Cardiac fibroblast (primary cell): Measurements from ENCODE around the gene PGC.

Experiments
- DNase-seq, 2 donors: peaks; one replicate each; pipeline versions ENCODE4 v3.0.0 to v3.0.0-alpha.2; 2010; ENCODE audit warnings: low read depth in 2 of 2
- H3K4me3 ChIP-seq, 2 donors: replicated peaks in 1 of 2; 1 replicate in 1 of 2; 2 replicates in 1 of 2; pipeline ENCODE4 v1.5.1; 2011; ENCODE audit warnings: low read depth in 2 of 2, low read length in 2 of 2, mild to moderate bottlenecking in 2 of 2, moderate library complexity in 1 of 2
- CTCF ChIP-seq: IDR thresholded peaks from one replicate; pipeline ENCODE4 v1.5.1; 2011; ENCODE audit warnings: low read depth, mild to moderate bottlenecking, low read length, inconsistent platforms

The PGC gene

GRCh38 chr6:41724228-41724580 lies 23.0 kb downstream of the PGC start:
- TF ChIP-seq CTCF = no peak
- no peak overlapping the region for H3K4me3 ChIP-seq
- no peak for DNase-seq

- H3K4me3 ChIP-seq = peak overlapping the region in 1 of 2 donors; percentile 41
- TF ChIP-seq CTCF = peak; percentile 15
- peak; percentile 91 to 96 for DNase-seq
Measured at GRCh38 chr6:41723530-41724227, 23.5 kb downstream of the PGC start.

- peak overlapping the region in 1 of 2 donors; percentile 41 for H3K4me3 ChIP-seq
- no peak for TF ChIP-seq CTCF
- peak in 1 of 2 donors; percentile 13 for DNase-seq
Measured at GRCh38 chr6:41722969-41723529, 24.1 kb downstream of the PGC start.

- H3K4me3 ChIP-seq = no peak overlapping the region
- DNase-seq = no peak
- TF ChIP-seq CTCF = no peak
Measured at GRCh38 chr6:41721414-41721813, 25.8 kb downstream of the PGC start.

GRCh38 chr6:41720783-41721182 lies 26.4 kb downstream of the PGC start:
- no peak for TF ChIP-seq CTCF
- no peak for DNase-seq

GRCh38 chr6:41720262-41720620 lies 27.0 kb downstream of the PGC start:
- H3K4me3 ChIP-seq = no peak overlapping the region
- no peak for DNase-seq
- TF ChIP-seq CTCF = no peak

More at GRCh38 chr6:41720783-41721182, 26.4 kb downstream of the PGC start:
- H3K4me3 ChIP-seq = no peak overlapping the region
